ENCODE data around the gene SLC29A1. TPM values are rescaled to one million over a fixed set of nuclear protein-coding genes. Genes with fewer than 3 reads are reported as not detected.

SLC29A1 gene
- total RNA-seq, 1 experiment from 2014 or later, result 92.8 TPM

DNA sequence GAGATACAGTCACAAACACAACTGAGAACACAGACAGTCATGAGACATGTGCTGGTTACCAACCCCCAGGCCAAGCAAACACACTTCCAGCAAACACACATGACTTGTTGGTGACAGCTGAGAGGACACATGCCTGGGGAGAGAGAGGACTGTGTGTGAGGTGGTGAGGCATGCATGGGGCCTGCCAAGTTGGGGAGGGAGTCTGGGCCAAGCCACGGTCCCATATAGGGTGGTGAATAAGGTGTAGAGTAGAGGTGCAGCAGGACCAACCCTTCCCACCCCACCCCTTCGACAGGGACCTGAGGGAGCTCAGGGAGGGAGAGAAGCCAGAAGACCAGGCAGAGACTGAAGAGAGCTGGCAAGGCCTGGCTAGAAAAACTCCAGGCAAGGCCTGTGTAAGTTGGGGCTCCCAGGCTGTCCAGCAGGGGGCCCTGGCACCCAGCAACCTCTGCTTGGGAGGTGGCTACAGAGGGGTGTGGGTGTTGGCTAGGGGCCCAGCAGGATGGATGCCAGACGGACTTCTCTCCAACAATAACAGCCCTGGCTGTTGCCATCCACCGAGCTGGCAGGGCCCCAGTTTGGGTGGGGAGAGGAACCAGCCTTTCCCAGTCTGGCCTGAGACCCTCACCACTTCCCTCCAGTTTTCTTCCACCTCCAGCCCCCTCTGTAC lies 2.0 kb upstream of the SLC29A1 start:
- no TSS peak for BruUV-seq (replicated peaks)
- Mint-ChIP-seq H3K27ac (ENCODE audit: unreplicated experiment) (peak overlapping the region; percentile 11), H3K4me3 (ENCODE audit: low read depth, unreplicated experiment) (peak overlapping the region; percentile 5), H3K4me1 (ENCODE audit: low read depth, unreplicated experiment) (peaks cover 71% of the 10 kb centered on the region), H3K9me3 (ENCODE audit: low read depth, unreplicated experiment) (no peaks in the 10 kb centered on the region), H3K36me3 (ENCODE audit: insufficient read depth, unreplicated experiment) (peaks cover 38% of the 10 kb centered on the region), H3K27me3 (ENCODE audit: unreplicated experiment) (no peaks in the 10 kb centered on the region)
- intact Hi-C loops (cut with micrococcal nuclease; ENCODE audit: unreplicated experiment), result loop anchor here (1.0 kb wide), 1 partner anchor 16 kb away; no protein-coding TSS in a partner anchor
- DNase-seq, result peak; percentile 98
- TF ChIP-seq, protein P1, sequence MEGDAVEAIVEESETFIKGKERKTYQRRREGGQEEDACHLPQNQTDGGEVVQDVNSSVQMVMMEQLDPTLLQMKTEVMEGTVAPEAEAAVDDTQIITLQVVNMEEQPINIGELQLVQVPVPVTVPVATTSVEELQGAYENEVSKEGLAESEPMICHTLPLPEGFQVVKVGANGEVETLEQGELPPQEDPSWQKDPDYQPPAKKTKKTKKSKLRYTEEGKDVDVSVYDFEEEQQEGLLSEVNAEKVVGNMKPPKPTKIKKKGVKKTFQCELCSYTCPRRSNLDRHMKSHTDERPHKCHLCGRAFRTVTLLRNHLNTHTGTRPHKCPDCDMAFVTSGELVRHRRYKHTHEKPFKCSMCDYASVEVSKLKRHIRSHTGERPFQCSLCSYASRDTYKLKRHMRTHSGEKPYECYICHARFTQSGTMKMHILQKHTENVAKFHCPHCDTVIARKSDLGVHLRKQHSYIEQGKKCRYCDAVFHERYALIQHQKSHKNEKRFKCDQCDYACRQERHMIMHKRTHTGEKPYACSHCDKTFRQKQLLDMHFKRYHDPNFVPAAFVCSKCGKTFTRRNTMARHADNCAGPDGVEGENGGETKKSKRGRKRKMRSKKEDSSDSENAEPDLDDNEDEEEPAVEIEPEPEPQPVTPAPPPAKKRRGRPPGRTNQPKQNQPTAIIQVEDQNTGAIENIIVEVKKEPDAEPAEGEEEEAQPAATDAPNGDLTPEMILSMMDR (IDR thresholded peaks at IDR 0.05; ENCODE audit: unreplicated experiment), result peak; percentile 93
- CTCF ChIA-PET, result interaction anchor here (0.5 to 1.3 kb wide), 12 partner anchors 18 to 688 kb away, joined by 3 to 7 read pairs (median 4); partner anchors contain the start of gene HSP90AB1

DNA sequence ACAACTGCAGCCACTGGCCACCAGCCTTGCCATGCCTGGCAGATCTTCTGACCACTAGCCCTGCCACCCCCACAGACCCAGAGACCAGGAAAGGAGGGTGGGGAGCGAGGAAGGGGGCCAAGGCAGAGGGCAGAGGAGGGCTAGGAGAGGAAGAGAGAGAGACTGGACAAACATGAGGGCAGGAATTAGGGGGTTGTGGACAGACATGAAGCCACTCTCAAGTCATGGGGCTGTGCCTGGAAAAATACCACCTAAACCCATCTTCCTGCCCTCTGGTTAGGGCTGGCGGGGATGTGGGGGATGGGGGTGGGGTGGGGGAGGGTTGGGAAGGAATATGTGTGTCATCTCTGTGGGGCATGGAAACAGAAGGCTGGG lies 1.4 kb upstream of the SLC29A1 start:
- intact Hi-C loops (cut with micrococcal nuclease; ENCODE audit: unreplicated experiment), result loop anchor here (1.0 kb wide), 1 partner anchor 15 kb away; no protein-coding TSS in a partner anchor
- H3K4me1 Mint-ChIP-seq (ENCODE audit: low read depth, unreplicated experiment), result peaks cover 71% of the 10 kb centered on the region
- CTCF ChIA-PET, result interaction anchor here (0.5 to 1.3 kb wide), 12 partner anchors 18 to 689 kb away, joined by 3 to 7 read pairs (median 4); partner anchors contain the start of gene HSP90AB1
- no peaks in the 10 kb centered on the region for H3K9me3 Mint-ChIP-seq (ENCODE audit: low read depth, unreplicated experiment)
- DNase-seq, result no peak
- peak overlapping the region; percentile 11 for H3K27ac Mint-ChIP-seq (ENCODE audit: unreplicated experiment)
- BruUV-seq (replicated peaks), result no TSS peak
- H3K36me3 Mint-ChIP-seq (ENCODE audit: insufficient read depth, unreplicated experiment), result peaks cover 38% of the 10 kb centered on the region
- no peaks in the 10 kb centered on the region for H3K27me3 Mint-ChIP-seq (ENCODE audit: unreplicated experiment)
- H3K4me3 Mint-ChIP-seq (ENCODE audit: low read depth, unreplicated experiment), result peak overlapping the region; percentile 5
- TF ChIP-seq, protein P1 (IDR thresholded peaks at IDR 0.05; ENCODE audit: unreplicated experiment), result no peak

DNA sequence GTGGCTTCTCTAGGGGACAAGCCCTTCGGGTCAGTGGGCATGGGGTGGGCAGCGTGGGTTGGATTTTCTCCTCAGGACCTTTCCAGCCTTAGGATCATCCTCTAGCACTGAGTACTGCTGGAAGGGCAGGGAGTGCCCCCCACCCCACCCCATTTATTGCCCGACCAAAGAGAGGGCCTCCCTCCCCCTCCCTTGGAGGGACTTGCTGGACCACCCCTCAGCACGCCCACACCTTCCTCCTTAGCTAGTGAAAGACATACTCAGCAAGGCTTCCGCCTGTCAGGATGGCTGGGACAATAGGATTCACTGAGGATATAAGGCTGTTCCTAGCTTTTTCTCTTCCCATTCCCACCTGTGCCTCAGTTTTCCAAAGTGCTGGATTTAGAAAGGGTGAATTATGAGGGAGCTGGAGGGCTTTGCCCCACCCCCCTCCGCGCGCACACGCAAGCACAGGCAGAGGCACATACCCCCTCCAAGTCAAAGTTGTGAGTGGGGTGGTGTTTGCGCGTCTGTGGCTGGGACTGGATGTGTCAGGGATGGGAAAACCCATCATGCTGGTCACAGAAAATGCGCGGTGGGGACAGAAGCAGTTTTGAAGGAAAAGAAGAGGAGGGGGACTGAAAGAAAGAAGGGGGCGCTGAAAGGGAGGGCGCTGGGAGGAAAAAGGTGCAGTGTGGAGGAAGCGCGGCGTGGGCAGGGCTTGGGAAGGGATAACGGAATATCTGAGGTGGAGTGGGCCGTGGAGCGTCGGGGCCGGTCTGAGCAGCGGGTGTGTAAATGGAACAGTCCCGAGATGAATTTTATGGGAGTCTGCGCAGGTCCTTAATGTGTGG lies 693 bp upstream of the SLC29A1 start:
- Mint-ChIP-seq H3K4me1 (ENCODE audit: low read depth, unreplicated experiment) (peaks cover 65% of the 10 kb centered on the region), H3K9me3 (ENCODE audit: low read depth, unreplicated experiment) (no peaks in the 10 kb centered on the region), H3K27me3 (ENCODE audit: unreplicated experiment) (no peaks in the 10 kb centered on the region), H3K36me3 (ENCODE audit: insufficient read depth, unreplicated experiment) (peaks cover 38% of the 10 kb centered on the region), H3K27ac (ENCODE audit: unreplicated experiment) (no peak overlapping the region), H3K4me3 (ENCODE audit: low read depth, unreplicated experiment) (peak overlapping the region; percentile 63)
- TF ChIP-seq, protein P1 (IDR thresholded peaks at IDR 0.05; ENCODE audit: unreplicated experiment), result no peak
- CTCF ChIA-PET, result interaction anchor here (1.3 to 2.7 kb wide), 5 partner anchors 15 to 126 kb away, joined by 4 to 12 read pairs (median 6); partner anchors contain the start of gene HSP90AB1
- intact Hi-C loops (cut with micrococcal nuclease; ENCODE audit: unreplicated experiment), result no loop called here
- DNase-seq, result no peak
- BruUV-seq (replicated peaks), result no TSS peak

DNA sequence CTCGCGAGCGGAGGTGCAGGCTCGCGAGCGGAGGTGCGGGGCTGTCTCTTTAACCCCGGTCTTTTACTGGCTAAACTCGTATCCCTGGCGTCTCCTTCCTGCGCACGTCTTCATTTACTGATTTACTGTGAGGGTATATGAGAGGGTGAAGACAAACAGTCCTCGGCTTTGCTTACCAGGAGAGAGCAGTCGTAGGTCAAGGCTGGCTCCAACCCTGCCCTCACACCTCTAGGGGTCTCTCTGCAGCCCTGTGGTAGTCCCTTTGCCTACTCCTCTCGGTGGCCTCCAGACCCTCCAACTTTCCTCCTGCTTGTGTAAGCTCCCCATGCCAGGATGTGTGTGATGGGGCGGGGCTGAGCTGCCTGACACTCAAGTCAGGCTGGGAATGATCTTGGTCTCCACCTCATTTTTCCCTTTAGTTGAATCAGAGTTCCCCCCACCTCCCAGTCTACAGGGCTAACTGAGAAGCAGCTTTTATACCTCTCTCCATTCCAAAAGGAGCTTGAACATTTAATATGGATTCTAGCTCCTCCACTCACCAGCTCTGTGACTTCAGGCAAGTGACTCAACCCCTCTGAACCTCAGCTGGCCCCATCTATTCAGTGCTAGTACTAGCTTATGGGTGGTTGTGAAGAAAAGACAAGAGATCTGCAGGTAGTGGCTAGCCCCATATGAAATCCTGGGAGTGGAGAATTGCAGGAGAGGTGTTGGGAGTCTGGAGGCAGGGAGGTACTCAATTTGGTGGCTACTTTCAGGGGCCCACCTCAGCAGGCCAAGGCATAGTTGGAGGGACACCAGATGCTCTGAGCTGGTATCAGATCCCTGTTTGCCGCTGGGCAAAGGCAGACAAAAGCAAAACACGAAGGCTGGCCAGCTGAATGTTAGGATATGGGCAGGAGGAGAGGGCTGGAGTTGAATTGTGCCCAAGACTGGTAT lies 902 bp downstream of the SLC29A1 start:
- TSS peak; percentile 51 for BruUV-seq (replicated peaks)
- CTCF ChIA-PET, result interaction anchor here (0.5 to 2.7 kb wide), 12 partner anchors 10 to 1478 kb away, joined by 3 to 12 read pairs (median 6); partner anchors contain the start of genes HSP90AB1 and TBCC
- TF ChIP-seq, protein P1 (IDR thresholded peaks at IDR 0.05; ENCODE audit: unreplicated experiment), result no peak
- Mint-ChIP-seq H3K9me3 (ENCODE audit: low read depth, unreplicated experiment) (no peaks in the 10 kb centered on the region), H3K4me3 (ENCODE audit: low read depth, unreplicated experiment) (peak overlapping the region; percentile 63), H3K36me3 (ENCODE audit: insufficient read depth, unreplicated experiment) (peaks cover 33% of the 10 kb centered on the region), H3K27ac (ENCODE audit: unreplicated experiment) (no peak overlapping the region), H3K4me1 (ENCODE audit: low read depth, unreplicated experiment) (peaks cover 54% of the 10 kb centered on the region), H3K27me3 (ENCODE audit: unreplicated experiment) (no peaks in the 10 kb centered on the region)
- intact Hi-C loops (cut with micrococcal nuclease; ENCODE audit: unreplicated experiment), result no loop called here
- peak; percentile 29 for DNase-seq
